Mesenchymal stem cell (in vitro differentiated cells and primary cell): Measurements from ENCODE around the gene CCDC3.
A peak's percentile ranks its signal among the peaks of the same experiment; 100 is the strongest.

Experiments used
- DNase-seq: peaks from one replicate; pipeline ENCODE4 v3.0.0-alpha.2; 2013
- H2AFZ ChIP-seq: one replicate; pipeline ENCODE4 v1.6.1; 2013; ENCODE audit warnings: low read depth, mild to moderate bottlenecking, control low read depth, inconsistent platforms, low read length, moderate library complexity
- H2AK5ac ChIP-seq: 2 replicates; pipeline ENCODE4 v1.6.1; 2013; ENCODE audit warnings: low read length, moderate library complexity, mild to moderate bottlenecking, inconsistent platforms; ENCODE audit not compliant: severe bottlenecking
- H2BK120ac ChIP-seq: one replicate; pipeline ENCODE4 v1.6.1; 2013; ENCODE audit warnings: low read depth, mild to moderate bottlenecking, inconsistent platforms, low read length, moderate library complexity
- H2BK12ac ChIP-seq, 2 experiments: one replicate each; pipeline ENCODE4 v1.6.1; 2013; ENCODE audit warnings: inconsistent platforms in 2 of 2, low read length in 2 of 2, mild to moderate bottlenecking in 2 of 2, moderate library complexity in 2 of 2, control low read depth in 1 of 2
- H2BK15ac ChIP-seq: one replicate; pipeline ENCODE4 v1.6.1; 2013; ENCODE audit warnings: mild to moderate bottlenecking, low read depth, inconsistent platforms; ENCODE audit not compliant: poor library complexity, severe bottlenecking
- H2BK5ac ChIP-seq: 2 replicates; pipeline ENCODE4 v1.6.1; 2013; ENCODE audit warnings: low read depth, mild to moderate bottlenecking, low read length, control low read depth, inconsistent platforms; ENCODE audit not compliant: poor library complexity, severe bottlenecking
- H3K14ac ChIP-seq, 2 experiments: one replicate each; pipeline ENCODE4 v1.6.1; 2013; ENCODE audit warnings: inconsistent platforms in 2 of 2, low read length in 2 of 2, control low read depth in 1 of 2, mild to moderate bottlenecking in 1 of 2, moderate library complexity in 1 of 2
- H3K18ac ChIP-seq, 2 experiments: one replicate each; pipeline ENCODE4 v1.6.1; 2013; ENCODE audit warnings: inconsistent platforms in 2 of 2, low read length in 2 of 2, control low read depth in 1 of 2, low read depth in 1 of 2, mild to moderate bottlenecking in 1 of 2
- H3K23ac ChIP-seq, 2 experiments: one replicate each; pipeline ENCODE4 v1.6.1; 2013; ENCODE audit warnings: inconsistent platforms in 2 of 2, low read length in 2 of 2, mild to moderate bottlenecking in 2 of 2, moderate library complexity in 2 of 2, control low read depth in 1 of 2
- H3K27ac ChIP-seq: 2 replicates; pipeline ENCODE4 v1.5.1; 2013; ENCODE audit warnings: mild to moderate bottlenecking, moderate library complexity, low read length, control low read depth, inconsistent platforms; ENCODE audit not compliant: poor library complexity, severe bottlenecking
- H3K27me3 ChIP-seq, 2 experiments: 2 replicates each; pipeline versions ENCODE4 v1.6.1 to v1.7.0; 2013; ENCODE audit warnings: low read length in 2 of 2, mild to moderate bottlenecking in 2 of 2, moderate library complexity in 2 of 2, control low read depth in 1 of 2, inconsistent platforms in 1 of 2; ENCODE audit not compliant: control insufficient read depth in 1 of 2, insufficient read depth in 1 of 2
- H3K36me3 ChIP-seq, 2 experiments: 2 replicates each; pipeline versions ENCODE4 v1.6.1 to v1.7.0; 2013; ENCODE audit warnings: low read length in 2 of 2, control low read depth in 1 of 2, inconsistent platforms in 1 of 2, low read depth in 1 of 2, mild to moderate bottlenecking in 1 of 2; ENCODE audit not compliant: insufficient read depth in 2 of 2, control insufficient read depth in 1 of 2
- H3K4ac ChIP-seq, 2 experiments: one replicate each; pipeline ENCODE4 v1.6.1; 2013; ENCODE audit warnings: inconsistent platforms in 2 of 2, low read length in 2 of 2, mild to moderate bottlenecking in 2 of 2, moderate library complexity in 2 of 2, control low read depth in 1 of 2, low read depth in 1 of 2
- H3K4me1 ChIP-seq: 2 replicates; pipeline ENCODE4 v1.6.1; 2013; ENCODE audit warnings: low read depth, low read length, control low read depth; ENCODE audit not compliant: control insufficient read depth, insufficient read depth
- H3K4me2 ChIP-seq: 2 replicates; pipeline ENCODE4 v1.6.1; 2013; ENCODE audit warnings: low read length, mild to moderate bottlenecking, inconsistent platforms; ENCODE audit not compliant: poor library complexity, severe bottlenecking
- H3K4me3 ChIP-seq, 2 experiments: 2 replicates each; pipeline versions ENCODE4 v1.5.1 to v1.7.0; 2013; ENCODE audit warnings: low read length in 2 of 2, mild to moderate bottlenecking in 2 of 2, control low read depth in 1 of 2, low read depth in 1 of 2; ENCODE audit not compliant: insufficient read depth in 1 of 2
- H3K79me1 ChIP-seq: replicated peaks from 2 replicates; pipeline ENCODE4 v1.6.1; 2013; ENCODE audit warnings: mild to moderate bottlenecking, control low read depth, low read length, inconsistent platforms; ENCODE audit not compliant: poor library complexity, severe bottlenecking
- H3K9ac ChIP-seq: 2 replicates; pipeline ENCODE4 v1.7.0; 2013; ENCODE audit warnings: mild to moderate bottlenecking, low read length, moderate library complexity
- H3K9me3 ChIP-seq: 2 replicates; pipeline ENCODE4 v1.7.0; 2013; ENCODE audit warnings: mild to moderate bottlenecking, low read length; ENCODE audit not compliant: control insufficient read depth
- H4K8ac ChIP-seq: one replicate; pipeline ENCODE4 v1.6.1; 2013; ENCODE audit warnings: inconsistent platforms, mild to moderate bottlenecking, low read length, moderate library complexity
- H4K91ac ChIP-seq: one replicate; pipeline ENCODE4 v1.6.1; 2013; ENCODE audit warnings: mild to moderate bottlenecking, low read length, inconsistent platforms
- WGBS: methylation state at CpG from one replicate; pipeline ENCODE4 v1.1.7; 2013; ENCODE audit warnings: mixed read lengths; 5-methylcytosine and 5-hydroxymethylcytosine counted together

CCDC3 gene

DNA sequence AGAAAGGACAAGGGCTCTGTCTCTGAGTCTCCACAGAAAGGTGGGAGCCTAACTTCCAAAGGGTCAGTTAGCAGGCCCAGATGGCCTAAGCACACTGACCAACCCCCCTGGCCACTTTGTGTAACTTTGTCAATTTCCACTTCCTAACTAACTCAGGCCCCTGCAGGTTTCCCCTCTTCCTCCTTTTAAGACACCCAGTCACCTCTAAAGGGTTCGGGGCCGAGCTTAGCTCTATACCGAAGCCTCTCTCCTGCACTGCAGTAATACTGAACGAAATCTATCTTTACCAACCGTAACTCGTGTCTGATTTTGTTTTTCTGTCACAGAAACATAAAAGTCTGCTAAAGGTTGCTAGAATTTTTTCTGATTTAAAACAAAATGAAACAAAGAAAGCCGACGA, 44.4 kb downstream of the CCDC3 start:
- H2AFZ ChIP-seq: no peak overlapping the region
- H3K4me1 ChIP-seq: no peaks in the 10 kb centered on the region
- H3K18ac ChIP-seq: no peak overlapping the region
- no peak overlapping the region for H3K4me2 ChIP-seq
- no peak overlapping the region for H3K14ac ChIP-seq
- no peak overlapping the region for H3K4me3 ChIP-seq
- no peak overlapping the region for H2AK5ac ChIP-seq
- no peaks in the 10 kb centered on the region for H3K36me3 ChIP-seq
- H3K27ac ChIP-seq: no peak overlapping the region
- H3K4ac ChIP-seq: no peak overlapping the region
- H2BK15ac ChIP-seq: no peak overlapping the region
- H3K9ac ChIP-seq: no peak overlapping the region
- peaks cover 10% of the 10 kb centered on the region for H3K9me3 ChIP-seq
- H4K91ac ChIP-seq: no peak overlapping the region
- no peak overlapping the region for H3K23ac ChIP-seq
- no peak overlapping the region for H2BK120ac ChIP-seq
- no peak for DNase-seq
- no peaks in the 10 kb centered on the region for H3K79me1 ChIP-seq
- 84% methylated on average over 8 of the region's 8 CpGs for WGBS
- no peak overlapping the region for H2BK12ac ChIP-seq
- H2BK5ac ChIP-seq: no peak overlapping the region
- H3K27me3 ChIP-seq: peaks cover 14 to 15% of the 10 kb centered on the region in 2 experiments
- H4K8ac ChIP-seq: no peak overlapping the region

GRCh38 chr10:12954866-12955265, 46.6 kb downstream of the CCDC3 start:
- Histone ChIP-seq H3K27ac (no peak overlapping the region), H4K8ac (no peak overlapping the region), H3K18ac (no peak overlapping the region), H3K4me1 (no peaks in the 10 kb centered on the region), H2AFZ (no peak overlapping the region), H2BK12ac (no peak overlapping the region), H2BK5ac (no peak overlapping the region), H2BK15ac (no peak overlapping the region), H4K91ac (no peak overlapping the region), H3K27me3 (peaks cover 0 to 4% of the 10 kb centered on the region in 2 experiments), H2BK120ac (no peak overlapping the region), H3K14ac (no peak overlapping the region), H3K9ac (no peak overlapping the region), H3K9me3 (peaks cover 10% of the 10 kb centered on the region), H3K4me3 (no peak overlapping the region), H3K79me1 (no peaks in the 10 kb centered on the region), H3K4me2 (no peak overlapping the region), H3K4ac (no peak overlapping the region), H2AK5ac (no peak overlapping the region), H3K23ac (no peak overlapping the region), H3K36me3 (no peaks in the 10 kb centered on the region)
- 0% methylated on average over 1 of the region's 1 CpG for WGBS
- DNase-seq: no peak

DNA sequence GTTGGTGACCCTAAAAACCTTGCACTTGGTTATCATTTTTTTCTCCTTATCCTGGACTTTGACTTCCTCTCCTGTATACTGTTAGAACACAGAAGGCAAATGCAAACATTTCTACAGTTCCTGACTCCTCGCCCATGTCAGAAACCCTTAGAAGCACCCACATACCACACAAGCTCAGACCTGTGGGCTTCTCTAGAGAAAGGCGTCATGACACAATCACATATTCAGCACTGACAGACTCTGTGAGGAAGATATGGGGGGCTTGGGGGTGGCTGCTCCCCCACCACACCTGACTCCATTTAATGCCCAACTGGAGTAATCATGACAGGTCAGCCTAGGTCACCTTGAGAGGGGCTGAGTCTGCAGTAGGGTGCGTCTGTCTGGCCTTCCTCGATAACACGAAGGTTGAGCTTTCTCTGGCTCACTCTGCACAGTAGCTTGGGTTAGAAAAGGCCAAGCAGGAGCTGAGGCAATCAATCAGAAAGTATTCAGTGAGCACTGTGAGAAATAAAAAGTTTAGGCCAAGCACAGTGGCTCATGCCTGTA, 50.9 kb downstream of the CCDC3 start:
- Histone ChIP-seq H3K14ac (no peak overlapping the region), H2BK5ac (no peak overlapping the region), H2BK15ac (no peak overlapping the region), H3K4me1 (no peaks in the 10 kb centered on the region), H2BK120ac (no peak overlapping the region), H3K27ac (no peak overlapping the region), H4K91ac (no peak overlapping the region), H3K4me3 (no peak overlapping the region), H3K4ac (no peak overlapping the region), H3K23ac (no peak overlapping the region), H3K36me3 (no peaks in the 10 kb centered on the region), H3K18ac (no peak overlapping the region), H3K27me3 (peaks cover 0 to 4% of the 10 kb centered on the region in 2 experiments), H2BK12ac (peak overlapping the region in 1 of 2 experiments; percentile 28), H2AFZ (no peak overlapping the region), H4K8ac (no peak overlapping the region), H3K79me1 (no peaks in the 10 kb centered on the region), H3K9me3 (peaks cover 8% of the 10 kb centered on the region), H3K4me2 (no peak overlapping the region), H3K9ac (no peak overlapping the region), H2AK5ac (no peak overlapping the region)
- WGBS: 94% methylated on average over 3 of the region's 5 CpGs
- DNase-seq: no peak

- no peak overlapping the region for H3K27ac ChIP-seq
- no peaks in the 10 kb centered on the region for H3K36me3 ChIP-seq
- H2BK15ac ChIP-seq: no peak overlapping the region
- no peak for DNase-seq
- H3K23ac ChIP-seq: no peak overlapping the region
- H3K79me1 ChIP-seq: no peaks in the 10 kb centered on the region
- no peak overlapping the region for H2AFZ ChIP-seq
- no peak overlapping the region for H3K9ac ChIP-seq
- no peaks in the 10 kb centered on the region for H3K4me1 ChIP-seq
- H2BK5ac ChIP-seq: no peak overlapping the region
- no peak overlapping the region for H4K91ac ChIP-seq
- H3K27me3 ChIP-seq: peaks cover 0 to 4% of the 10 kb centered on the region in 2 experiments
- no peak overlapping the region for H3K14ac ChIP-seq
- H3K4ac ChIP-seq: no peak overlapping the region
- no peak overlapping the region for H2AK5ac ChIP-seq
- no peak overlapping the region for H2BK120ac ChIP-seq
- WGBS: 96% methylated on average over 4 of the region's 4 CpGs
- H3K18ac ChIP-seq: no peak overlapping the region
- peaks cover 8% of the 10 kb centered on the region for H3K9me3 ChIP-seq
- no peak overlapping the region for H2BK12ac ChIP-seq
- H3K4me2 ChIP-seq: no peak overlapping the region
- no peak overlapping the region for H4K8ac ChIP-seq
- H3K4me3 ChIP-seq: no peak overlapping the region
Measured at GRCh38 chr10:12949248-12949647, 52.3 kb downstream of the CCDC3 start.
